HepG2 (cell line): ENCODE results near the gene TAGLN. TPM values are rescaled to one million over a fixed set of nuclear protein-coding genes. Genes with fewer than 3 reads are reported as not detected.

Source experiments
- ASH2L ChIP-seq: fragments of 300-600, 200-600 bp; sonication (generic); IDR thresholded peaks from 2 replicates; pipeline ENCODE4 v1.7.0; 2017; ENCODE audit warnings: low read depth, mild to moderate bottlenecking, moderate library complexity, mixed read lengths, low read length; ENCODE audit not compliant: insufficient read length
- GZF1 ChIP-seq: sonication (generic); formaldehyde crosslinking; IDR thresholded peaks from 2 replicates; pipeline ENCODE4 v1.5.1; 2020; ENCODE audit warnings: mild to moderate bottlenecking, missing genetic modification reagents
- KAT8 ChIP-seq: IDR thresholded peaks from 2 replicates; pipeline ENCODE4 v1.6.1; 2016; ENCODE audit warnings: missing genetic modification reagents, missing compliant biosample characterization
- SKI ChIP-seq: fragments of 450-650 bp; IDR thresholded peaks from one replicate; pipeline ENCODE4 v1.6.1; 2018; ENCODE audit warnings: mild to moderate bottlenecking; ENCODE audit not compliant: partially characterized antibody
- SMYD3 ChIP-seq: sonication (generic); formaldehyde crosslinking; IDR thresholded peaks from 2 replicates; pipeline ENCODE4 v1.8.1; 2023; ENCODE audit warnings: mild to moderate bottlenecking, missing genetic modification reagents
- SNRNP70 ChIP-seq: fragments of 200-400 bp; formaldehyde crosslinking; IDR thresholded peaks from 2 replicates; pipeline ENCODE4 v1.6.1; 2017; ENCODE audit warnings: mild to moderate bottlenecking, low read depth, low read length, moderate library complexity
- TBX2 ChIP-seq: sonication (generic); formaldehyde crosslinking; IDR thresholded peaks from 2 replicates; pipeline ENCODE4 v1.5.0; 2020; ENCODE audit warnings: missing genetic modification reagents, mild to moderate bottlenecking, borderline replicate concordance
- XBP1 ChIP-seq: sonication (generic); formaldehyde crosslinking; IDR thresholded peaks from 2 replicates; pipeline ENCODE4 v1.5.0; 2020; ENCODE audit warnings: missing genetic modification reagents
- ZBTB7B ChIP-seq: sonication (generic); formaldehyde crosslinking; IDR thresholded peaks from 2 replicates; pipeline ENCODE4 v1.4.0; 2020; ENCODE audit warnings: missing genetic modification reagents
- ZBTB8A ChIP-seq: sonication (generic); formaldehyde crosslinking; IDR thresholded peaks from 2 replicates; pipeline ENCODE4 v1.4.0; 2020; ENCODE audit warnings: mild to moderate bottlenecking, low read depth, missing genetic modification reagents, borderline replicate concordance
- ZFAT ChIP-seq: sonication (generic); formaldehyde crosslinking; conservative IDR thresholded peaks from 2 replicates; pipeline ENCODE4 v1.8.1; 2023; ENCODE audit warnings: missing genetic modification reagents, inconsistent platforms
- ZFP36L1 ChIP-seq: sonication (generic); formaldehyde crosslinking; IDR thresholded peaks from 2 replicates; pipeline ENCODE4 v1.8.0; 2022; ENCODE audit warnings: mild to moderate bottlenecking, missing genetic modification reagents, moderate library complexity
- ZNF253 ChIP-seq: sonication (generic); formaldehyde crosslinking; IDR thresholded peaks from 2 replicates; pipeline ENCODE4 v1.8.0; 2022; ENCODE audit warnings: mild to moderate bottlenecking, missing genetic modification reagents, borderline replicate concordance
- ZNF326 ChIP-seq: sonication (generic); formaldehyde crosslinking; IDR thresholded peaks from 2 replicates; pipeline ENCODE4 v1.4.0; 2020; ENCODE audit warnings: missing genetic modification reagents, borderline replicate concordance
- ZNF496 ChIP-seq: sonication (generic); formaldehyde crosslinking; IDR thresholded peaks from 2 replicates; pipeline ENCODE4 v1.8.1; 2023; ENCODE audit warnings: mild to moderate bottlenecking, moderate library complexity, missing genetic modification reagents; ENCODE audit not compliant: insufficient replicate concordance
- ZNF501 ChIP-seq: sonication (generic); formaldehyde crosslinking; IDR thresholded peaks from 2 replicates; pipeline ENCODE4 v1.5.1; 2020; ENCODE audit warnings: mild to moderate bottlenecking, moderate library complexity, missing genetic modification reagents
- ZNF615 ChIP-seq: sonication (generic); formaldehyde crosslinking; IDR thresholded peaks from 2 replicates; pipeline ENCODE4 v1.5.0; 2020; ENCODE audit warnings: mild to moderate bottlenecking, missing genetic modification reagents, borderline replicate concordance
- ZNF670 ChIP-seq: sonication (generic); formaldehyde crosslinking; IDR thresholded peaks from 2 replicates; pipeline ENCODE4 v1.8.0; 2022; ENCODE audit warnings: mild to moderate bottlenecking, missing genetic modification reagents, borderline replicate concordance
- ZNF672 ChIP-seq: sonication (generic); formaldehyde crosslinking; IDR thresholded peaks from 2 replicates; pipeline ENCODE4 v1.8.1; 2022; ENCODE audit warnings: missing genetic modification reagents
- ZNF709 ChIP-seq: sonication (generic); formaldehyde crosslinking; IDR thresholded peaks from 2 replicates; pipeline ENCODE4 v1.5.0; 2020; ENCODE audit warnings: mild to moderate bottlenecking, missing genetic modification reagents
- polyA plus RNA-seq, 8 experiments: library from polyadenylated mRNA; depleted of rRNA in 3 of 8; stranded (reverse) in 7 of 8; unstranded in 1 of 8; fragments of >200 nt; fragmentation: Illumina TruSeq in 4 of 8; extraction: Trizol in 4 of 8; gene quantifications; 2 replicates each; pipeline versions ENCODE4 v1.2.1 to v1.2.3, GENCODE V29; 2011 to 2016; ENCODE audit warnings: low read depth in 4 of 8, missing spikeins in 1 of 8, mixed read lengths in 1 of 8; ENCODE audit not compliant: insufficient read depth in 1 of 8
- total RNA-seq, 5 experiments: library from RNA; depleted of rRNA; stranded (reverse); fragments of >200 nt; fragmentation: Illumina TruSeq; extraction: Trizol; gene quantifications; 2 replicates each; pipeline ENCODE4 v1.2.3, GENCODE V29; 2016; ENCODE audit warnings: low read depth in 1 of 5
- TF ChIP-seq, protein P1 (sequence below): sonication (generic); formaldehyde crosslinking; IDR thresholded peaks from 2 replicates; pipeline ENCODE4; 2020; ENCODE audit warnings: missing genetic modification reagents, mild to moderate bottlenecking, borderline replicate concordance
- TF ChIP-seq, protein P2 (sequence below): sonication (generic); formaldehyde crosslinking; IDR thresholded peaks from 2 replicates; pipeline ENCODE4 v1.4.0; 2020; ENCODE audit warnings: mild to moderate bottlenecking, missing genetic modification reagents
- TF ChIP-seq, protein P3 (sequence below): sonication (generic); formaldehyde crosslinking; IDR thresholded peaks from 2 replicates; pipeline ENCODE4 v1.4.0; 2020; ENCODE audit warnings: missing genetic modification reagents, borderline replicate concordance
- TF ChIP-seq, protein P4 (sequence below): sonication (generic); formaldehyde crosslinking; IDR thresholded peaks from 2 replicates; pipeline ENCODE4 v1.4.0; 2020; ENCODE audit warnings: mild to moderate bottlenecking, missing genetic modification reagents

TAGLN gene
- total and polyA plus RNA-seq, 2 of the 13 experiments (the other 11 are each of a cell fraction or from before 2014, with no cell fraction given), result 12.6 to 75.4 TPM

DNA sequence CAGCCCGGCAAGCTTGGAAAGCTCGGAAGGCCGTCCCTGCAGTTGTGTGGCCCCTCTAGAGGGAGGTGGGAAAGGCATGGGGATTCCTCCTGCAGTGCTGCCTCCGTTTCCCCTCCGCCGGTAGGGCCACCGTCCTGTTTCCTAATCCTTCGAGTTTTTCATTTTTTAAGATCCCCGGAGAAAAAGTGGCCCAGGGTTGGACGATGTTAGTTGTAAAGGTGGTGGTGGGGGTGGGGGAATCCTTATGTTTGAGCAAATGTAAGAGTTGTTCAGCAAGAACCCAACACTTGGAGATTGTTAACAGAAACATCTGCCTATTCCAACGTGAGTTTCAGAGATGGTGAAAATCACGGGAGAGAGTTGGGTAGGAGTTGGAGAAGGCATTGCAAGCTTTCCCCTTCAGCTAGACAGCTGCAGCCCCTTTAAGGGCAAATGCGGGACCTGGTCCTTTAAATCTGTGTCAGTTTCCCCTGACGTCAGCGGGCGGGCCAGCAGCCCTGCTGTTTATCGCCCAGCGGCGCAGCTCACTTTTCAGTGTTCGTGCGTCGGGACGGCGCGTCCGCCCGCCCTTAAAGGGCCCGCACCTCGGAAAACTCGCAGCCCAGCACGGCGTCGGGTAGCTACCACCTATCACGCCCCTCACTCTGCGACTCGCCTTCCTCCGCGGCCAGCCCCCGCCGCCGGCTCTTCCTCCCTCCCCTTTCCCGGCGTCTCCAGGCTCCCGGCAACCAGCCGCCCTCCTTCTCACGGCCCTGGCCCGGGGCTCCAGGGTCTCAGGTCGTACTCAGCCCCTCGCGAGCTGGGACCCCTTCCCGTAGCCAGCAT, 20.7 kb upstream of the TAGLN start, which contains the start of gene SIDT2 (continued):
- TF ChIP-seq, protein P1, sequence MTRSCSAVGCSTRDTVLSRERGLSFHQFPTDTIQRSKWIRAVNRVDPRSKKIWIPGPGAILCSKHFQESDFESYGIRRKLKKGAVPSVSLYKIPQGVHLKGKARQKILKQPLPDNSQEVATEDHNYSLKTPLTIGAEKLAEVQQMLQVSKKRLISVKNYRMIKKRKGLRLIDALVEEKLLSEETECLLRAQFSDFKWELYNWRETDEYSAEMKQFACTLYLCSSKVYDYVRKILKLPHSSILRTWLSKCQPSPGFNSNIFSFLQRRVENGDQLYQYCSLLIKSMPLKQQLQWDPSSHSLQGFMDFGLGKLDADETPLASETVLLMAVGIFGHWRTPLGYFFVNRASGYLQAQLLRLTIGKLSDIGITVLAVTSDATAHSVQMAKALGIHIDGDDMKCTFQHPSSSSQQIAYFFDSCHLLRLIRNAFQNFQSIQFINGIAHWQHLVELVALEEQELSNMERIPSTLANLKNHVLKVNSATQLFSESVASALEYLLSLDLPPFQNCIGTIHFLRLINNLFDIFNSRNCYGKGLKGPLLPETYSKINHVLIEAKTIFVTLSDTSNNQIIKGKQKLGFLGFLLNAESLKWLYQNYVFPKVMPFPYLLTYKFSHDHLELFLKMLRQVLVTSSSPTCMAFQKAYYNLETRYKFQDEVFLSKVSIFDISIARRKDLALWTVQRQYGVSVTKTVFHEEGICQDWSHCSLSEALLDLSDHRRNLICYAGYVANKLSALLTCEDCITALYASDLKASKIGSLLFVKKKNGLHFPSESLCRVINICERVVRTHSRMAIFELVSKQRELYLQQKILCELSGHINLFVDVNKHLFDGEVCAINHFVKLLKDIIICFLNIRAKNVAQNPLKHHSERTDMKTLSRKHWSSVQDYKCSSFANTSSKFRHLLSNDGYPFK (CRISPR knock-in tag), result peak; percentile 6; the same call in 1 of the 2 replicates
- TF ChIP-seq, protein P2, sequence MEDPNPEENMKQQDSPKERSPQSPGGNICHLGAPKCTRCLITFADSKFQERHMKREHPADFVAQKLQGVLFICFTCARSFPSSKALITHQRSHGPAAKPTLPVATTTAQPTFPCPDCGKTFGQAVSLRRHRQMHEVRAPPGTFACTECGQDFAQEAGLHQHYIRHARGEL (CRISPR knock-in tag), result no peak
- TF ChIP-seq SKI (peak; percentile 53), GZF1 (no peak), ZFAT (CRISPR knock-in tag) (no peak), ZNF501 (CRISPR knock-in tag) (peak; percentile 31; the same call in 1 of the 2 replicates), ZNF670 (CRISPR knock-in tag) (0 out of 2 replicates have a peak, but pooled peaks have one; percentile 37), ZNF253 (CRISPR knock-in tag) (no peak), ZBTB7B (CRISPR knock-in tag) (peak; percentile 36; the same call in 1 of the 2 replicates), ZFP36L1 (CRISPR knock-in tag) (no peak), ASH2L (peak; percentile 57), ZNF709 (CRISPR knock-in tag) (no peak), ZBTB8A (CRISPR knock-in tag) (no peak), ZNF326 (no peak), XBP1 (CRISPR knock-in tag) (no peak), ZNF615 (CRISPR knock-in tag) (no peak), ZNF496 (no peak), TBX2 (CRISPR knock-in tag) (peak; percentile 73), KAT8 (CRISPR knock-in tag) (peak; percentile 70), ZNF672 (CRISPR knock-in tag) (no peak), SNRNP70 (no peak), SMYD3 (CRISPR knock-in tag) (no peak)
- TF ChIP-seq, protein P3, sequence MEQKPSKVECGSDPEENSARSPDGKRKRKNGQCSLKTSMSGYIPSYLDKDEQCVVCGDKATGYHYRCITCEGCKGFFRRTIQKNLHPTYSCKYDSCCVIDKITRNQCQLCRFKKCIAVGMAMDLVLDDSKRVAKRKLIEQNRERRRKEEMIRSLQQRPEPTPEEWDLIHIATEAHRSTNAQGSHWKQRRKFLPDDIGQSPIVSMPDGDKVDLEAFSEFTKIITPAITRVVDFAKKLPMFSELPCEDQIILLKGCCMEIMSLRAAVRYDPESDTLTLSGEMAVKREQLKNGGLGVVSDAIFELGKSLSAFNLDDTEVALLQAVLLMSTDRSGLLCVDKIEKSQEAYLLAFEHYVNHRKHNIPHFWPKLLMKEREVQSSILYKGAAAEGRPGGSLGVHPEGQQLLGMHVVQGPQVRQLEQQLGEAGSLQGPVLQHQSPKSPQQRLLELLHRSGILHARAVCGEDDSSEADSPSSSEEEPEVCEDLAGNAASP (CRISPR knock-in tag), result no peak
- TF ChIP-seq, protein P4, sequence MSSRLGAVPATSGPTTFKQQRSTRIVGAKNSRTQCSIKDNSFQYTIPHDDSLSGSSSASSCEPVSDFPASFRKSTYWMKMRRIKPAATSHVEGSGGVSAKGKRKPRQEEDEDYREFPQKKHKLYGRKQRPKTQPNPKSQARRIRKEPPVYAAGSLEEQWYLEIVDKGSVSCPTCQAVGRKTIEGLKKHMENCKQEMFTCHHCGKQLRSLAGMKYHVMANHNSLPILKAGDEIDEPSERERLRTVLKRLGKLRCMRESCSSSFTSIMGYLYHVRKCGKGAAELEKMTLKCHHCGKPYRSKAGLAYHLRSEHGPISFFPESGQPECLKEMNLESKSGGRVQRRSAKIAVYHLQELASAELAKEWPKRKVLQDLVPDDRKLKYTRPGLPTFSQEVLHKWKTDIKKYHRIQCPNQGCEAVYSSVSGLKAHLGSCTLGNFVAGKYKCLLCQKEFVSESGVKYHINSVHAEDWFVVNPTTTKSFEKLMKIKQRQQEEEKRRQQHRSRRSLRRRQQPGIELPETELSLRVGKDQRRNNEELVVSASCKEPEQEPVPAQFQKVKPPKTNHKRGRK (CRISPR knock-in tag), result no peak
